NCI-H1105 treated with DMSO at 0.1 percent for 48 hours (cell line): ENCODE data around the gene SERINC1.

Source experiments
- DNase-seq: peaks from one replicate; lab custom pipeline; 2025; lab: John Stamatoyannopoulos, UW

SERINC1 gene

DNA sequence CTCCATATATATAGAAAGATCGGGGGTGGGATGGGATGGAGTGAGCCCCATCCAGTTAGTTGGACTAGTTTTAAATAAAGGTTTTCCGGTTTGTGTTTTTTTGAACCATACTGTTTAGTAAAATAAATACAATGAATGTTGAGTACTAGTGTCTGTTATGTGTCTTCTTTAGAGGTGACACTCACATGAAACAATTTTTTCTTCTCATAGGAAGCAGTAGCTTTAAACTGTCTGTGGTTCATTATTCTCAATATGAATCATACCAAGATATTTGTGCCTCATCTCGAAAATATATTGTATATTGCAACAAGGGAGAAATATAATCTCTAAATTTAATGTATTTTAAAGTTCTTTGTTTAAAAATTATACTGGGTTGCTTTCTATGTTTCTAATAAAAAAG lies 38.8 kb downstream of the SERINC1 start:
- no peak for DNase-seq

DNA sequence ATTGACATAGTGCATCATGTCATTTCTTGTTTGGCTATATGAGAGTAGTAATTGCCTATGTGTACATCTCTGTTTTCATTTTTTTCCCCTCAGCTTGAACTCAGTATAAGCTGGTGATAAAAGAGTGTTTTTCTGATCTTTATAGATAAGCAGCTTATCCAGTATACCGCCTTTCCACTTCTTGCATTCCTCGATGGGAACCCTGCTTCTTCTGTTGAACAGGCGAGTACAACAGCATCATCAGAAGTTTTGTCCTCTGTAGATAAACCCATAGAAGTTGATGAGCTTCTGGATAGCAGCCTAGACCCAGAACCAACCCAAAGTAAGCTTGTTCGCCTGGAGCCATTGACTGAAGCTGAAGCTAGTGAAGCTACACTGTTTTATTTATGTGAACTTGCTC lies 39.8 kb downstream of the SERINC1 start:
- no peak for DNase-seq

- no peak for DNase-seq
These were observed 42.3 kb downstream of the SERINC1 start for GRCh38 chr6:122429323-122429722.

DNA sequence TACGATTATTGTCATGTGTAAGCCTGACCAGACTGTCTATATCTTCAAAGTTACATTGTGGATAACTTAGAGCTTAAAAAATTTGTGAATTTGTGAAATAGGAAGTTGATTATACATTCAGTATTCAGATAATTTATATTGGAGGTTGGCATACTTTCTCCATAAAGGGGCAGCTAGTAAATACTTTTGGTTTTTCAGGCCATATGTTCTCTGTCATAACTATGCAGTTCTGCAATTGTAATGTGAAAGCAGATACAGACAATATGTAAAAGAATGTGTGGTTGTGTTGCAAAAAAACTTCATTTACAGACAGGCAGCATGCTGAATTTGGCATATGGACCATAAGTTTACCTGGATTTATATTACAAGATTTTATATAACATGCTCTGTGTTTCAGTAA lies 42.8 kb downstream of the SERINC1 start:
- DNase-seq, result no peak

DNA sequence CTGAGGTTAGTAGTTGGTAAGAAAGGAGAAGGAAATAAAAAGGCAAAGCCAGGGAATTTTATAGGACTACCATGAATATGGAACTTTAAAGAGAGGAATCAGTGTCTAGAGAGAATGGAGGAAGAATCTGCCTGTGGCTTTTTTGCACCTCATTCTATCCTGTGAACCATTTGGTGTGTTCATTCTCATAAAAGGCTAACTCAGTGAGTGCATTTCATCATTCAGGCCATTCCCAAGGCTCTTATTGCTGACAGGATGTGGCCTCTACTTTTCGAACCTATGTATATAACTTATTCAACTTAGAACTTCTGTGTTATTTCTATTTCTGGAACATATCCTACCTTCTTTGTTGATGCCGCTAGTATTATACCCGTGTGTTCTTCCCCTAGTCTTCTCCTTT lies 45.0 kb downstream of the SERINC1 start:
- no peak for DNase-seq

DNA sequence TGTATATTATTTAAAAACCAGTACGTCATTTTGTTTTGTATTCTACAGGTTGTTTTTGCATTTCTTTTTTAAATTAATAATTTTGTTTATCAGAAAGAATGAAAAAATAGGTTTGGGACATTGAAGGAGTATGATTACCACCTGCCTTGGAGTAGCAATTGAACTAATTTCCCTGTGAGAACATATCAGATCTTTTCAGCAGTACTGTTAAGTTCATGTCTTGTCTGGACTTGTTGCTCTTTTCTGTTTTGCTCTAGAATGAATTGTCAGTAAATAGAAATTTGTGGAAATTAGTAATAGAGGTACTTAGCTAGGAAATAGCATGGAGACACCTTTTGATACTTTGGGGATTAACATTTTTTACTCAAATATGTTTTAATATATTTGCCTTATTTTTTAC lies 47.9 kb downstream of the SERINC1 start:
- peak; percentile 72 for DNase-seq

DNA sequence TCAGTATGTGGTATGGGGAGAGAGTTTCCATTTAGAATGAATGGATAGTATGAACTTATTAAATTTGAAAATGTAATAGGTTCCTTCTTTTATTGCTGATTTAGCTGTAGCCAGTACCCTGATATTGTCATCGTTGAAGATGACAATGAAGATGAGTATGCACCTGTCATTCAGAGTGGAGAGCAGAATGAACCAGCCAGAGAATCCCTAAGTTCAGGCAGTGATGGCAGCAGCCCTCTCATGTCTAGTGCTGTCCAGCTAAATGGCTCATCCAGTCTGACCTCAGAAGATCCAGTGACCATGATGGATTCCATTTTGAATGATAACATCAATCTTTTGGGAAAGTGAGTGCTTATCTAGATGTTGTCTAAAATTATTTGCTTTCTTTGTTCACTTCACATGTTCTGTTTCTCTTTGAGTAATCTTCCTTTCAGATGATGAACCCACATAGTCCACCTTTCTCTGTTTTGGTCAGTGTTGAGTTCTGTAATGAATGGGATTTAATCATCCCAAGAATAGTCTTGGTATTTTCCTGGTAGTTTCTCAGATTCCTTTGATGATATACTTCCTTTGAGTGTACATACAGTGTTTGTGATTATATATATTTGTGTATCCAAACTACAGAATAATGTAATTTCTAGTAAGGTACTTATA lies 48.9 kb downstream of the SERINC1 start:
- DNase-seq, result no peak

DNA sequence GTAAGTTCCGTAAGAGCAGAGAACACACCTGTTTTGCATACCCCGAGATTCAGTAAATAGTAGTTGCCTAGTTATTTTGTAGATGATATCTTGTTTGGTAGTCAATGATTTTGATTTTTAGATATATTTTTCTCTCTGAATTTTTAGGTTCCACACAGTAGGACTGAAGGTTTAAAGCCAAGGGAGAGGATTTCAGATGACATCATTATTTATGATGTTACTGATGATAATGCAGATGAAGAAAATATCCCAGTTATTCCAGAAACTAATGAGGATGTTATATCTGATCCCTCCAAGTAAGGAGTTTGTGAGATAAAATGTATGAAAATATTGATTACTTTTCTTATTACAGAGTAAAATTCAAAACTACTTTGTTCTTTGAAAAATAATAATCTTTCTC lies 49.6 kb downstream of the SERINC1 start:
- DNase-seq, result no peak

DNA sequence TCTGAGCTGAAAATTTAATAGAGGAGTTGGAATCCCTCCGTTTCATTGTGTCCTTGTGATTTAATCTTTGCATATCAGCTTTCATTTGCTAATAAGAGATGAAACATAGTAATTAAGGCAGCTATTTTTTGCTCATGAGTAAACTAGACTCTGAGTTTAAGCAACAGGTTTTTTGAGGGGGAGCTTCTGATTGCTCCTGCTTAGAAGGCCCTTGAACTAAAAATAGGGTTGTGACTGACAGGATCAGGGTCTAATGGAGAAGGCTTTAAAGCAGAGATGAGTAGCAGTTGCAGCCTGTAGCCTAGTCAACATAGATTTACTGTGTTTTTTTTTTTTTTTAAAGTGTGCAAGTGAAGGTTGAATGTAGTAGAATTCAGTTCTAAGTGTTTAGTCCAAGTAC lies 54.8 kb downstream of the SERINC1 start:
- peak; percentile 57 for DNase-seq

GRCh38 chr6:122412001-122412400 lies 59.6 kb downstream of the SERINC1 start:
- DNase-seq, result no peak

DNA sequence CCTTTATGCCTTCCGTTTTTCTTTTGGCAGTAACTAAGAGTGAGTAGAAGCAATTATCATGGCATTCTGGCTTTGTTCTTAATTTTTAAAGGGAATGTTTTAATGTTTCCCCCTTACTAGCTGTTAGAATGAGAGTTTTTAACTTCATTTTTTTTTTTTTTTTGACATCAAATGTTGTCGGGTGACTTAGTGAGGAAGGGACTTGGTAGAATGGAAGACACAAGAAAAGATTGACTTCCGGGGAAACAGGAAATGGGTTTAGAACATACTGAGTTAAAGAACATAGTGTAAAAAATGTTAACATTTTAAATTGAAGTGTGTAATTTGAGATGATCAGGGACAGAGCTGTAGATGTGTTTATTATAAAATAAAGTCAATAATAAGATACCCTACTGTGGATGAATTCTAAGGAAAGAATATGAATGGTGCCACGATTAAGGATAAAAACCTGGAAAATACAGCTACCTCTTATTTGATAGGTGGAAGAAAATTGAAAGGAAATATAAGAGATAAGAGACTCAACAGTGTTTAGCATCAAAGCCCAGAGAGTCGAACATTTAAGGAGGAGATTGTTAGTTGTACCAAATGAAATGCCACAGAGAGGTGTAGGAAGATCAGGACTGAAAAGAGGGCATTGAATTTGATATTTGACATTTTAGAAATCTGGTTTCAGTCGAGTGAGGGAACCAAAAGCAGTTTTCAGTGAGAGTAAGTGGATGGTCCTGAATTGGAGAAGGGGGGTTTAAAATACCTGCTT lies 62.7 kb downstream of the SERINC1 start:
- no peak for DNase-seq

GRCh38 chr6:122408240-122408639 lies 63.4 kb downstream of the SERINC1 start:
- DNase-seq, result no peak

DNA sequence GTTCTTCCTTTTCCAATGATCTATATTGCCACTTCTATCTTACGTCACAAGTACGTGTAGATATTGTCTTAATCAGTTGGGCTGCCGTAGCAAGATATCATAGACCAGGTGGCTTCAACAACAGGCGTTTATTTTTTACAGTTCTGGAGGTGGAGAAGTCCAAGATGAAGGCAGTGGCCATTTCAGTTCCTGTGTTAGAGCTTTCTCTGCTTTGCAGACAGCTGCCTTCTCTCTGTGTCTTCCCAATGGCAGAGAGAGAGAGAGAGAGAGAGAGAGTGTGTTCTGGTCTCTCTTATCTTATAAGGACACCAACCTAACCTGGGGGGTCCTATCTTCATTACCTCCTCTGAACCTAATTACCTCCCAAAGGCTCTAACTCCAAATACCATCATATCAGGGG lies 63.9 kb downstream of the SERINC1 start:
- no peak for DNase-seq

- DNase-seq, result no peak
These were observed 65.4 kb downstream of the SERINC1 start for GRCh38 chr6:122406187-122406586.

- no peak for DNase-seq
These were observed 66.2 kb downstream of the SERINC1 start for GRCh38 chr6:122405417-122405816.

- DNase-seq, result peak; percentile 17
These were observed 67.2 kb downstream of the SERINC1 start for GRCh38 chr6:122404444-122404843.

GRCh38 chr6:122401104-122401503 lies 70.5 kb downstream of the SERINC1 start:
- no peak for DNase-seq

DNA sequence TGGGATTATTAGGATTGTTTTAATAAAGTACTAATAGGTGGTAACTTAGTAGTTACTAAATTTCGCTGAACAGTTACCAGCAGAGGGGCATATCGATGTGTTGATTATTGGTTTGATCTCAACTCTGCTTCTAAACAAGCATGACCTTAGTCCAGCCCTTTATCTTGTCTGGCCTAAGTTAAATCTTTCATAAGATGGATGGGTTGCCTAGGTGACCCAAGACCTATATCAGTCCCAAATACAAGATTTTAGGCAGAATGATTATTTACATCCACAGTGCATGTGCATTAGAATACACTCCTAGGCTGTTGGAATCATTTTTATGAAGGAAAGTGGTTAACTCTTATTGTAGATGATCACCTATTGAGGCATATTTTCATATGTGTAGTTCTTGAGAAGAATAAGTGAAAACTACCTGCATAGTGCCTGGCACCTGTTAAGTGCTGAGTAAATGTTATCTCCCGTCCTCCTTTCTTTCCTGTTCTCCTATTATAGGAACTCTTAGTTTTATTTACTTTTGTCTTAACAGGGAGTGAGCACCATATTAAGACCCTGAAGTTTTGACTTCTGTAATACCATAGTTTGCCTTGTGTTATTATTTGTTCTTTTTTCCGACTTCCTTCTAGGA lies 71.0 kb downstream of the SERINC1 start:
- DNase-seq, result peak; percentile 32

- DNase-seq, result no peak
These were observed 71.5 kb downstream of the SERINC1 start for GRCh38 chr6:122400121-122400450.

GRCh38 chr6:122399348-122400120 lies 72.1 kb downstream of the SERINC1 start, which contains the start of gene HSF2:
Gene HSF2 (plus strand): TSS chr6:122399652. CDS start chr6:122399738, 86 bp downstream.
- DNase-seq, result peak; percentile 97

- DNase-seq, result no peak
These were observed 72.6 kb downstream of the SERINC1 start for GRCh38 chr6:122399055-122399347.

- DNase-seq, result no peak
These were observed 77.6 kb downstream of the SERINC1 start for GRCh38 chr6:122394016-122394415.
